CD4-positive, alpha-beta T cell treated with Interleukin-2 at 100 ng/mL for 4 hours (primary cell): ENCODE results near the gene FBXL19.

ENCODE experiments used
- DNase-seq: peaks from one replicate; pipeline ENCODE4 v3.0.0-alpha.2; 2020; ENCODE audit warnings: low spot score

Gene FBXL19

GRCh38 chr16:30989469-30990047, 66.2 kb downstream of the FBXL19 start:
- no peak for DNase-seq

GRCh38 chr16:30990105-30990504, 66.7 kb downstream of the FBXL19 start:
- DNase-seq, result no peak

- no peak for DNase-seq
These were observed 67.7 kb downstream of the FBXL19 start for GRCh38 chr16:30991052-30991451.

- DNase-seq, result no peak
These were observed 69.0 kb downstream of the FBXL19 start for GRCh38 chr16:30992276-30992780.

- no peak for DNase-seq
These were observed 69.8 kb downstream of the FBXL19 start for GRCh38 chr16:30992931-30993816.

- DNase-seq, result no peak
These were observed 72.6 kb downstream of the FBXL19 start for GRCh38 chr16:30995927-30996323.

- DNase-seq, result no peak
These were observed 73.1 kb downstream of the FBXL19 start for GRCh38 chr16:30996324-30996984.

- peak; percentile 79 for DNase-seq
These were observed 73.8 kb downstream of the FBXL19 start for GRCh38 chr16:30996985-30997724.

- no peak for DNase-seq
These were observed 74.6 kb downstream of the FBXL19 start for GRCh38 chr16:30997725-30998711.
